Measurements from ENCODE around the gene MYD88. TPM values are rescaled to one million over a fixed set of nuclear protein-coding genes. Genes with fewer than 3 reads are reported as not detected.

Gene MYD88
- polyA plus RNA-seq, 3 donors, result 286 to 427 (median 398) TPM

GRCh38 chr3:38095669-38096483 is 42.6 kb upstream of the MYD88 start:
- Histone ChIP-seq H3K27ac (ENCODE audit: low read depth in 1 of 2, low read length in 2 of 2) (no peak overlapping the region), H2AFZ (ENCODE audit: insufficient read depth, low read depth, low read length, poor library complexity, severe bottlenecking) (no peak overlapping the region), H3K9me3 (replicated peaks in 1 of 2; ENCODE audit: control insufficient read depth in 1 of 2, insufficient read depth in 1 of 2, low read length in 2 of 2) (no peaks in the 10 kb centered on the region), H3K36me3 (replicated peaks in 1 of 2; ENCODE audit: control insufficient read depth in 1 of 2, insufficient read depth in 2 of 2, low read length in 2 of 2) (no peaks in the 10 kb centered on the region), H3K27me3 (ENCODE audit: control insufficient read depth in 2 of 2, insufficient read depth in 2 of 2, low read length in 2 of 2) (no peaks in the 10 kb centered on the region), H3K4me3 (replicated peaks in 1 of 3; ENCODE audit: low read depth in 2 of 3, low read length in 3 of 3) (no peak overlapping the region), H3K4me2 (replicated peaks; ENCODE audit: extremely low read depth, low read length, poor library complexity, severe bottlenecking) (no peak overlapping the region), H3K79me2 (ENCODE audit: insufficient read depth, low read length) (no peaks in the 10 kb centered on the region), H4K20me1 (ENCODE audit: insufficient read depth, low read length) (no peaks in the 10 kb centered on the region), H3K4me1 (ENCODE audit: control insufficient read depth in 1 of 2, insufficient read depth in 2 of 2, low read length in 2 of 2) (no peaks in the 10 kb centered on the region), H3K9ac (ENCODE audit: insufficient read depth, low read length, poor library complexity, severe bottlenecking) (no peak overlapping the region)
- H3K27ac Mint-ChIP-seq, result no peak overlapping the region
- H3K9me3 Mint-ChIP-seq, result no peaks in the 10 kb centered on the region
- H3K4me3 Mint-ChIP-seq, result no peak overlapping the region
- H3K36me3 Mint-ChIP-seq, result no peaks in the 10 kb centered on the region
- peaks cover 3 to 7% (median 3%) of the 10 kb centered on the region in 3 donors for H3K27me3 Mint-ChIP-seq (ENCODE audit: low read depth in 3 of 3)
- DNase-seq, result peak in 1 of 3 donors; percentile 2
- intact Hi-C loops (cut with micrococcal nuclease), result no loop called here
- WGBS (ENCODE audit: insufficient coverage), result 97% methylated on average over 6 of the region's 6 CpGs
- TF ChIP-seq CTCF (IDR thresholded peaks at IDR 0.05), result no peak
- peaks cover 5% of the 10 kb centered on the region for H3K4me1 Mint-ChIP-seq

GRCh38 chr3:38097446-38098375 is 40.8 kb upstream of the MYD88 start:
- TF ChIP-seq CTCF (IDR thresholded peaks at IDR 0.05), result no peak
- Histone ChIP-seq H4K20me1 (ENCODE audit: insufficient read depth, low read length) (no peaks in the 10 kb centered on the region), H3K36me3 (replicated peaks in 1 of 2; ENCODE audit: control insufficient read depth in 1 of 2, insufficient read depth in 2 of 2, low read length in 2 of 2) (no peaks in the 10 kb centered on the region), H3K4me2 (replicated peaks; ENCODE audit: extremely low read depth, low read length, poor library complexity, severe bottlenecking) (no peak overlapping the region), H3K27ac (ENCODE audit: low read depth in 1 of 2, low read length in 2 of 2) (no peak overlapping the region), H3K79me2 (ENCODE audit: insufficient read depth, low read length) (no peaks in the 10 kb centered on the region), H3K9me3 (replicated peaks in 1 of 2; ENCODE audit: control insufficient read depth in 1 of 2, insufficient read depth in 1 of 2, low read length in 2 of 2) (no peaks in the 10 kb centered on the region), H3K4me3 (replicated peaks in 1 of 3; ENCODE audit: low read depth in 2 of 3, low read length in 3 of 3) (no peak overlapping the region), H3K27me3 (ENCODE audit: control insufficient read depth in 2 of 2, insufficient read depth in 2 of 2, low read length in 2 of 2) (no peaks in the 10 kb centered on the region), H2AFZ (ENCODE audit: insufficient read depth, low read depth, low read length, poor library complexity, severe bottlenecking) (no peak overlapping the region), H3K9ac (ENCODE audit: insufficient read depth, low read length, poor library complexity, severe bottlenecking) (no peak overlapping the region), H3K4me1 (ENCODE audit: control insufficient read depth in 1 of 2, insufficient read depth in 2 of 2, low read length in 2 of 2) (peaks cover 12% of the 10 kb centered on the region in 2 donors)
- H3K36me3 Mint-ChIP-seq, result no peaks in the 10 kb centered on the region
- no peak overlapping the region for H3K4me3 Mint-ChIP-seq
- H3K27me3 Mint-ChIP-seq (ENCODE audit: low read depth in 3 of 3), result peaks cover 2 to 7% (median 4%) of the 10 kb centered on the region in 3 donors
- peak in 1 of 3 donors; percentile 2 for DNase-seq
- peak overlapping the region in 2 of 7 donors; percentile 13 to 35 for H3K27ac Mint-ChIP-seq
- no peaks in the 10 kb centered on the region for H3K9me3 Mint-ChIP-seq
- peaks cover 18% of the 10 kb centered on the region for H3K4me1 Mint-ChIP-seq
- intact Hi-C loops (cut with micrococcal nuclease), result no loop called here
- WGBS (ENCODE audit: insufficient coverage), result 84% methylated on average over 15 of the region's 19 CpGs

All from CD14-positive monocyte (primary cell).